Smooth muscle cell of the umbilical artery (primary cell): Measurements from ENCODE around the gene CLK2. TPM values are rescaled to one million over a fixed set of nuclear protein-coding genes. Genes with fewer than 3 reads are reported as not detected.

Experiments
- total RNA-seq: library from RNA; depleted of rRNA; stranded (reverse); fragments of >200 nt; gene quantifications from 2 replicates; pipeline ENCODE4 v1.2.3, GENCODE V29; 2014

The CLK2 gene
- 23.8 and 32.3 TPM in 2 replicates for total RNA-seq

DNA sequence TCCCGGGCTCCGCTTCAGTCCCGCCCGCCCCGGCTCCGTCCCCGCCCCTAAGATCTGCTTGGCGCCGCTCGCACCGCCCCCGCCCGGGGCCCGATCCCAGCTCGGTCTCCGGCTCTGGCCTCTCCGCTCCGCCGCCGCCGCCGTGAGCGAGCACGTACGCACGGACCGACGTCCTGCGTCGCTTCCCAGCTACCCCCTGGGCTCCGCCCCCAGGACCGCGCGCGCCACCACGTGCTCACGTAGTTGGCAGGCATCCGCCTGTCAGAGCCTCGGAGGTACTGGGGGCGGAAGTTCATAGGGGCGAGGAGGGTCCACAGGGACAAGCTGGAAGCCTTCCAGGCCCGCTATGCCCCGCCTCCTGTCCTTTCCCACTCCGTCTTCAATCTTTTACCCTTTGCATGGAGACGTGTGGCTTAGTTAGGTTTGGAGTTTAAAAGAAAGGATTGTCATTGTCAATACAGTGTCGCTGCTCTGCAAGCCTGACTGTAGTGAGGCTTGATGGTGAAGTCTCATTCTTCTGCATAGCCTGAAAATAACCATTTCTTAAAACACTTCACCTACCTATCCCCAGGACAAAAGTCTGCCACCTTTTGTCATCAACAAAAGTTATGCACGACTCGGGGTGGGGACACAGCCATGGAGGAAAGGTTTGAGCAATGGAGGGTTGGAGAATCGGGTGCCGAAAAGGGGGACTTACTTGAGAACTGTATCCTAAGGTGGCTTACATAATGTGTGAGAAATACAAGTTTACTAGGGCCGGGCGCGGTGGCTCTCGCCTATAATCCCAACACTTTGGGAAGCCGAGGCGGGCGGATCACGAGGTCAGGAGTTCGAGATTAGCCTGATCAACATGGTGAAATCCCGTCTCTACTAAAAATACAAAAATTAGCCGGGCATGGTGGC, at the start of gene CLK2:
Gene CLK2 (minus strand): TSS at position 162 of the 903 bp plus-strand sequence. CDS start 2,527 bp downstream, outside the sequence.

DNA sequence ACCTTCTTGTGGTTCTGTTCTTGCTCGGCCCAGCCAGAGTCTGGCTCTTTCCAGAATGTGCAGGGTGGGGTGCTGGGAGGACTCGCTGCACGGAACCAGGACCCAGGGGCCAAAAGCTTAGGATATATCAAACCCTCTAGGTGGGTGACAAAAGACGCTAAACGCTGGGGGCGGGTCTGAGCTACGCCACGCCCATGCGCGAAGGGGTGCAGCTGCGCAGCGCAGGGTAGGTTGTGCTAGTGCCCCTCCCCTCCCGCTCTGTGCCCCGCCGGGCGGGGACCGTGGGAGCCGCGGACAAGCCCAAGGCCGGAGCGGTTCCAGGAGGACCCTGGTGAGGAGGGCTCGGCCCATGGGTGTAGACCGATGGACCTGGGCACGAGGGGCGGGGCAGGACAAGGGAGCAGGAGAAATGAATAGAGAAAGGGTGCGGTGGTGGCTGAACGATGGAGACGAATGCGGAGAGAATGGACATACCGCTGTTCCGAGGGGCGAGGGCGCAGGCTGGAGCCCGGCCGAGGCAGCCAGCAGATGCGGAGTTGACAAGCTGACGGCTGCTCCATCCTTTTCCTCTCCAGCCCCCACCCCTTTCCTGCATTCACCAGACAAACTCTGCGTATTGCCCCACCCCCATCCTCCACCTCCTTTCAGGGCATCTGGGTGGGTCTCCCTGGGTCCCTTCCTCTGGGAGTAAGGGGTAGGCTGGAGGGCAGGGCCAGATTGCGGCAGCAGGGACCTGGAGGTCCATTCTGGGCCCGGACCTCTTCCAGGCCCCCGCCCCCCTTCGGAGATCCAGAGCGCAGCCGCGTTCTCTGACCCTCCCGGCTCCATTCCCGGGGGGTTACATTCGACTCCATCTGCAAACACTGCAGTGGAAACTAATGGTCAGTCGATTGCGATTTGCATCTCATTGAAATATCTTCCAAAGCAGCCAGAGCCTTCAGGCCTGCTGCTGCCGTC, 47.6 kb upstream of the CLK2 start, which contains the start of gene RUSC1:
Gene RUSC1 (plus strand): TSS at position 234 of the 957 bp plus-strand sequence. CDS start 880 bp downstream, outside the sequence.

DNA sequence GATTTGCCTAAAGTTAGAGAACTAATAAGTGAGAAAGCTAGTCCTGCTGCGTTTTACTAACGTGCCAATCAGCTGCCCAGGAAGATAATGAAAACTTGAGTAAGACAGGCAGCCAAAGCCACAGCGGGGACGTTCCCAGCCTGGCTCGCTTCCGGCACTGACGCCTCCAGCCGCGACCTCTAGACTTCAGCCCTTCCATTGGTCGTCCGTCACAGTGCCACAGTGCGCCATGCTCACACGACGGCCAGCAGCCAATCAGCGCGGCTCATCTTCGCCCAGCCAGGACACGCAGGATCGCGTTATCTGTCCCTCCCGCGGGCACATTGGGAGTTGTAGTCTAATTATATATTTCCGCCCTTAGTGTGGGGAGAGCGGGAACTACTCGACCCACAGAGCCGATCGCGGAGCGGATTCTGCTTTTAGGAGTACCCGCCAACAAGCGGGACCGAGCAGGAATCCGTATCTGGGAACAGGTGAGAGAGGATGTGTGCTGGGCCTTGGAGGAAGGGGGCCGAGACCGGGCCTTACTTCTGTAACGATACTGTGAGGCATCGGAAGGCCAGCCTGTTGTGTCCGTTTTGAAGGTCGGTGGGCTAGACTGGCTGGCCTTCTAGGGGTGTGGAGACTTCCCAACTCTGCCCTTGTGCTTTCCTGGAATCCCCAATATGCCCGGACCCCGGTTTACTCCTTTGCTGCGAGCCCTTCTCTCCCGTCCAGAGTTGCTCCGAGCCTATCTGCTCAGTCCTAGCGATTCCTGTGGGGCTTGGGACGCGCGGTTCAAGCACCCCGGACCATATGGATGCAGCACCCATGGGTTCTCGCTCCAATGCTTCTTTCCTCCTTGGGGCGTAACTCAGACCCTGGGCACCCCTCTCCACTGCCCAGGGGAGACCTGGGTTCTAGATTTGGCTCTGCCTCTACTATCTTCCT, 35.5 kb upstream of the CLK2 start, which contains the start of gene FDPS:
Gene FDPS (plus strand): TSS at position 374 of the 930 bp plus-strand sequence. CDS start 924 bp downstream, outside the sequence.

DNA sequence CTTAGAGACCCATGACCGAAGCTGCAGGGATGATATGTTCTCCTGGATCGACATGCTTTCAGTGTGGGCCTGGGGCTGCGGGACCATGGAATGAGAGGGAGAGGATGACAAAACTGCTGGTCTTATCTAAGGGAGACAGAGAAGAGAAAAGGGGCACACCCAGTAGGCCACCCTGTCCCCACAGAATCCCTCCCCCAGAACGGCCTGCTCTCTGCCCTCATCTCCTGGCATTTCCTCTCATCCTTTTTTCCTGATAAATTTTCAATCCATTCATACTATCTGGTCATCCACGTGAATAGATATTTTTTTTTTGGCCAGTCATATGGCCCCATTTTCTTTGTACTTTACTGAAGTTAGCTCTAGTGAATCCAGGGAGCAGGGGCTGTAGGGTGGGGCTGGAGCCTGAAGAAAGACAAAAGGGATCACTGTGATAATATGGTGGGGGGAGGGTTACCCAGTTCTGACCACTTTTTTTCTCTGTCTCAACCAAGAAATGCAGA, 28.1 kb upstream of the CLK2 start, which contains the start of gene PKLR:
Gene PKLR (minus strand): TSS at position 97 of the 500 bp plus-strand sequence. CDS start 43 bp downstream, at position 54.

DNA sequence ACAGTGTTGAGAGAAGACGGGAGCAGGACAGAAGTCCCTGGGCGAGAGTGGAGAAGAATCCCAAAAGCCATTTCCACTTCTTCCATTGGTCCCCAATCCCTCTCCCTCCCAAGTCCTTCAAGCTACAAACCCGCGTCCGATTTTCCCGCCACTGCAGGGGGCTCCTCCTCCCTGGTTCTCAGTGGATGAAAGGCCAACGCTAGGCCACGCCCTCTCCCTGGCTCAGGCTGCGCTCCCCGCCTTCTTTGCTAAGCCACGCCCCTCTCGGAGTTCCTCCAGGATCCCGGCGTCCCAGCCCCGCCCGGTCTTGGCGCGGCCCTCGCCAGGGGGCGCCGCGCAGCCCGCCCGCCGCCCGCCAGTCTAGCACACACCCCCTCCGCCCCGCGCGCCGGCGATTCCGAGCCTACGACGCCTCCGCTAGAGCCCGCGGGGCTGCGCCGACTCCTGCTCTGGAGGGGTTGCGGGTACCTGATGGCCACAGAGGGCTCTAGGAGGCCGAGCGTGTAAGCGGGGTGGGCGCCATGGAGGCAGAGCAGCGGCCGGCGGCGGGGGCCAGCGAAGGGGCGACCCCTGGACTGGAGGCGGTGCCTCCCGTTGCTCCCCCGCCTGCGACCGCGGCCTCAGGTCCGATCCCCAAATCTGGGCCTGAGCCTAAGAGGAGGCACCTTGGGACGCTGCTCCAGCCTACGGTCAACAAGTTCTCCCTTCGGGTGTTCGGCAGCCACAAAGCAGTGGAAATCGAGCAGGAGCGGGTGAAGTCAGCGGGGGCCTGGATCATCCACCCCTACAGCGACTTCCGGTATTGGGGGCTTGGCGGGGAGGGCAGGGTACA, 4.0 kb upstream of the CLK2 start, which contains the start of gene HCN3:
Gene HCN3 (plus strand): TSS at position 394 of the 832 bp plus-strand sequence. CDS start 128 bp downstream, at position 522.

DNA sequence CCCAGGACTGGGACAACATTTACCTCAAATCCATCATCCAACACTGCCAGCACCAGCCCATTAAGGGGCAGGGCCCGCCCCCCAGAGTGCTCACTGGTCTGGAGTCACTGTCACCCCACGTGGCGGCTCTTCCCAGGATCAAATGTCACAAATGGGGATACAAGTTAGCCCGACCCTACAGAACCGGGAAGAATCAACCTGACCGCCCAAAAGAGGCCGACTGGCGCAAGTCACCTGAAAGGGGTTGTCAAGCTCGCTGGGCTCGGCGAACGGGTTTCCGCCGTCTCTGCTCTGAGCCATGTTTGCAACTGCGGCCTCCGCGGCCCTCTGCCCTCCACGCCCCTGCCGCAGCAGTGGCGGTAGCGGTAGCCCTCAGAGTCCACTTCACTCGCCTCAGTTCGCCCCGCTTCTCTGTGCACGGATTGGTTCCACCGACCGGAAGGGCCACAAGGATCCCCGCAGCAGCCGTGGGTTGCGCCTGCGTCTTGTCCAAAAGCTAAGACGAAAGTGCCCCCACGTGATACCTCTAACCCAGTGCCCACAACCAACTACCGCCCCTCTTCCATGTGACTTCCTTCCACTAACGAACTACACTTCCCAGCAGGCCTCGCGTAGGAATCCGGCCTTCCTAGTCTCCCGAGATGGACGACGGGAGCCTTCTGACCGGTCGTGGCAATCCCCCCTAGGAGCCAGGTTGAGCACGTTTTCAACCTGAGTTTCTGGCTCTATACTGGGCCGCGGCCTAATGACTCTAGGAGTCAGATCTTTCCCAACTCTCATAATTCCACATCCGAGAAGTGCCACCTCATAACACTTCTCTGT, 11.2 kb downstream of the CLK2 start, which contains the start of gene SCAMP3:
Gene SCAMP3 (minus strand): TSS at position 509 of the 822 bp plus-strand sequence. CDS start 209 bp downstream, at position 300.

DNA sequence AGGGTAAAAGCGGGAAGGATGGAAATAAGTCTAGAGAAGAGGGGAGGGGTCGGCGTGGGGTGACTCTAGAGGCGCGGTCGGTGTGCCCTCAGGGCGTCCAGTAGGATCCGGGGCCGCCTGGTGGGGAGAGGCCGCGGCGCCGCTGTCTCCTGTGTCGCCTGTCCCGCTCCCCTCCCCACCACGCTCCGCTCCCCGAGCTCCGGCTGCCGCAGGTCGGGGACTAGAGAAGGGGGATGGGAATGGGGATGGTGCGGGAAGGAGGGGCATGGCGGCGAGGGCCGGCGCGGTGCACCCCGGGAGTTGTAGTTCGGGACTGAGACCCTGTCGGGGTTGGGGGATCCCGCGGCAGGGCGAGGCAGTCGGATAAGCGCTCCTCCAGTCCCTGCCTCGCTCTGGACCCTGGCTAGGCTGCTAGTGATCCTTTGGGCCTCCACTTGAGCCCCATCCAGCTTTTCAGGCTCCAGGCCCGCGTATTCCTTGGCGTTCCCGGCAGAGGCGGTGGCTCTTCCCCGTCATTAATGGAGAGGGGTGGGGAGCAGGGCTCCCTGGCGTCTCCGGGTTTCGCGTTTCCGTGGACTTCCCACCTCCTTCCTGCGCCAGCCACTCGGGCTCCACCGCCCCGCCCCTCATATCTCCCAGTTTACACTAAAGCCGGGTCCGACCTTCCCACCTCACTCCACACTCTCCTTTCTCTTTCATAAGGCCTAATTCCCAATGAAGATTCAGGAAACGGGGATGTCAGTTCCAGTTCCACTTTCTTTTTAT, 17.9 kb downstream of the CLK2 start, which contains the start of gene ENTREP3:
Gene ENTREP3 (minus strand): TSS at position 241 of the 765 bp plus-strand sequence. CDS start 606 bp downstream, outside the sequence.

Other genes with a start within 250 kb of the CLK2 start
- gene DCST2, start 239.7 kb downstream of the CLK2 start, total RNA-seq = not detected in 2 replicates
- gene DCST1, start 239.7 kb downstream of the CLK2 start, total RNA-seq = not detected in 2 replicates
- 61.5 and 108 TPM in 2 replicates for gene ADAM15, start 222.2 kb downstream of the CLK2 start, total RNA-seq
- 4.8 and 5.9 TPM in 2 replicates for gene EFNA4, start 209.8 kb downstream of the CLK2 start, total RNA-seq
- gene EFNA3, start 194.7 kb downstream of the CLK2 start, total RNA-seq = 1.8 and 2.7 TPM in 2 replicates
- 0.37 TPM in 1 of 2 replicates, not detected in the other for gene EFNA1, start 145.6 kb downstream of the CLK2 start, total RNA-seq
- 18.9 and 30.6 TPM in 2 replicates for gene SLC50A1, start 137.7 kb downstream of the CLK2 start, total RNA-seq
- gene DPM3, start 133.0 kb downstream of the CLK2 start, total RNA-seq = 11.4 and 61.5 TPM in 2 replicates
- gene KRTCAP2, start 100.2 kb downstream of the CLK2 start, total RNA-seq = 68.0 and 136 TPM in 2 replicates
- gene TRIM46, start 99.7 kb downstream of the CLK2 start, total RNA-seq = 5.6 and 10.7 TPM in 2 replicates
- 23.8 and 35.9 TPM in 2 replicates for gene THBS3, start 65.6 kb downstream of the CLK2 start, total RNA-seq
- gene MTX1, start 64.8 kb downstream of the CLK2 start, total RNA-seq = 38.0 and 43.1 TPM in 2 replicates
- gene ENTREP3, start 18.0 kb downstream of the CLK2 start, total RNA-seq = 10.7 and 16.5 TPM in 2 replicates
- 33.3 and 43.0 TPM in 2 replicates for gene SCAMP3, start 11.1 kb downstream of the CLK2 start, total RNA-seq
- gene HCN3, start 4.0 kb upstream of the CLK2 start, total RNA-seq = 0.69 and 1.2 TPM in 2 replicates
- gene PKLR, start 27.9 kb upstream of the CLK2 start, total RNA-seq = not detected in 2 replicates
- 195 and 251 TPM in 2 replicates for gene FDPS, start 35.4 kb upstream of the CLK2 start, total RNA-seq
- gene RUSC1, start 47.4 kb upstream of the CLK2 start, total RNA-seq = 10.4 and 19.1 TPM in 2 replicates